Panc1 (cell line): Measurements from ENCODE around the gene PNKD.

ENCODE experiments used
- POLR2AphosphoS5 ChIP-seq: IDR thresholded peaks from 2 replicates; pipeline ENCODE4 v1.6.1; 2012; ENCODE audit warnings: mild to moderate bottlenecking, low read depth, low read length, moderate library complexity
- SIN3A ChIP-seq: IDR thresholded peaks from 2 replicates; pipeline ENCODE4 v1.6.1; 2012; ENCODE audit warnings: low read depth, mild to moderate bottlenecking, low read length, moderate library complexity, borderline replicate concordance; ENCODE audit not compliant: insufficient read depth
- TF ChIP-seq, protein P1 (sequence below): fragments of 450-650 bp; IDR thresholded peaks from 2 replicates; pipeline ENCODE4 v1.5.1; 2017; ENCODE audit warnings: mild to moderate bottlenecking

DNA sequence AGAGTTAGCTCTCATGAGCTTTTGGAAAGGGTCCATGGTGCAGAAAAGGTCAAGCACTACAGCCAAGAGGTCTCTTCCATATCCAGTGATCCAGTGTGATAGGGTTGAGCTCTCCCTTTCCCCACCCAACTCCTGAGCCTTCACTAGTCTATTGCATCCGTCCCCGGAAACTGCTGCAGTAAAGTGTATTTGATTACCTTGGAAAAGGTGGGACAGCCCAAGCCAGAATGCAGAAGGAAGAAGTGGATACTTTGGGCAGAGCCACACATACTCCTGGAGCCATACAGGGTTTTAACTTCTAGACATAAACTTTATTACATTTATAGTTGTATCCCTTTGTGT lies 3.6 kb downstream of the PNKD start:
- TF ChIP-seq POLR2AphosphoS5 (no peak), SIN3A (no peak)
- TF ChIP-seq, protein P1, sequence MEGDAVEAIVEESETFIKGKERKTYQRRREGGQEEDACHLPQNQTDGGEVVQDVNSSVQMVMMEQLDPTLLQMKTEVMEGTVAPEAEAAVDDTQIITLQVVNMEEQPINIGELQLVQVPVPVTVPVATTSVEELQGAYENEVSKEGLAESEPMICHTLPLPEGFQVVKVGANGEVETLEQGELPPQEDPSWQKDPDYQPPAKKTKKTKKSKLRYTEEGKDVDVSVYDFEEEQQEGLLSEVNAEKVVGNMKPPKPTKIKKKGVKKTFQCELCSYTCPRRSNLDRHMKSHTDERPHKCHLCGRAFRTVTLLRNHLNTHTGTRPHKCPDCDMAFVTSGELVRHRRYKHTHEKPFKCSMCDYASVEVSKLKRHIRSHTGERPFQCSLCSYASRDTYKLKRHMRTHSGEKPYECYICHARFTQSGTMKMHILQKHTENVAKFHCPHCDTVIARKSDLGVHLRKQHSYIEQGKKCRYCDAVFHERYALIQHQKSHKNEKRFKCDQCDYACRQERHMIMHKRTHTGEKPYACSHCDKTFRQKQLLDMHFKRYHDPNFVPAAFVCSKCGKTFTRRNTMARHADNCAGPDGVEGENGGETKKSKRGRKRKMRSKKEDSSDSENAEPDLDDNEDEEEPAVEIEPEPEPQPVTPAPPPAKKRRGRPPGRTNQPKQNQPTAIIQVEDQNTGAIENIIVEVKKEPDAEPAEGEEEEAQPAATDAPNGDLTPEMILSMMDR: no peak
